ENCODE results near the gene UBAC1. TPM values are rescaled to one million over a fixed set of nuclear protein-coding genes. Genes with fewer than 3 reads are reported as not detected.

Gene UBAC1
- total and polyA plus RNA-seq, 4 donors, result 16.2 to 115 (median 16.4) TPM

- Histone ChIP-seq H3K27ac (ENCODE audit: low read depth in 1 of 2, low read length in 2 of 2) (no peak overlapping the region), H3K4me3 (ENCODE audit: low read depth in 1 of 3, low read length in 3 of 3) (no peak overlapping the region), H3K4me1 (ENCODE audit: control insufficient read depth in 4 of 4, insufficient read depth in 4 of 4, low read length in 3 of 4) (peaks cover 17 to 36% (median 24%) of the 10 kb centered on the region in 4 donors), H3K9me3 (ENCODE audit: control insufficient read depth in 4 of 4, low read length in 3 of 4) (no peaks in the 10 kb centered on the region), H3K27me3 (ENCODE audit: control insufficient read depth in 4 of 4, insufficient read depth in 4 of 4, low read length in 3 of 4) (no peaks in the 10 kb centered on the region), H3K36me3 (ENCODE audit: control insufficient read depth in 4 of 4, insufficient read depth in 3 of 4, low read depth in 1 of 4, low read length in 3 of 4) (no peaks in the 10 kb centered on the region), H3K9ac (ENCODE audit: low read depth in 1 of 2, low read length in 2 of 2) (no peak overlapping the region)
- WGBS, result 80% methylated on average over 34 of the region's 34 CpGs
- no peak for DNase-seq (ENCODE audit: low spot score)
- TF ChIP-seq ATF3 (IDR thresholded peaks at IDR 0.05), result no peak
- TF ChIP-seq JUND (IDR thresholded peaks at IDR 0.05), result no peak
- no peak for TF ChIP-seq HNF4G (IDR thresholded peaks at IDR 0.05)
- no peak for TF ChIP-seq YY1 (IDR thresholded peaks at IDR 0.05)
- TF ChIP-seq, protein P1, sequence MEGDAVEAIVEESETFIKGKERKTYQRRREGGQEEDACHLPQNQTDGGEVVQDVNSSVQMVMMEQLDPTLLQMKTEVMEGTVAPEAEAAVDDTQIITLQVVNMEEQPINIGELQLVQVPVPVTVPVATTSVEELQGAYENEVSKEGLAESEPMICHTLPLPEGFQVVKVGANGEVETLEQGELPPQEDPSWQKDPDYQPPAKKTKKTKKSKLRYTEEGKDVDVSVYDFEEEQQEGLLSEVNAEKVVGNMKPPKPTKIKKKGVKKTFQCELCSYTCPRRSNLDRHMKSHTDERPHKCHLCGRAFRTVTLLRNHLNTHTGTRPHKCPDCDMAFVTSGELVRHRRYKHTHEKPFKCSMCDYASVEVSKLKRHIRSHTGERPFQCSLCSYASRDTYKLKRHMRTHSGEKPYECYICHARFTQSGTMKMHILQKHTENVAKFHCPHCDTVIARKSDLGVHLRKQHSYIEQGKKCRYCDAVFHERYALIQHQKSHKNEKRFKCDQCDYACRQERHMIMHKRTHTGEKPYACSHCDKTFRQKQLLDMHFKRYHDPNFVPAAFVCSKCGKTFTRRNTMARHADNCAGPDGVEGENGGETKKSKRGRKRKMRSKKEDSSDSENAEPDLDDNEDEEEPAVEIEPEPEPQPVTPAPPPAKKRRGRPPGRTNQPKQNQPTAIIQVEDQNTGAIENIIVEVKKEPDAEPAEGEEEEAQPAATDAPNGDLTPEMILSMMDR (IDR thresholded peaks at IDR 0.05; ENCODE audit: low read depth, low read length, missing input control), result no peak
- no peak for TF ChIP-seq ZBTB33 (IDR thresholded peaks at IDR 0.05)
- TF ChIP-seq RAD21 (IDR thresholded peaks at IDR 0.05), result no peak
- no peak for TF ChIP-seq HNF4A (conservative IDR thresholded peaks at IDR 0.05)
- no peak for TF ChIP-seq FOXA2 (IDR thresholded peaks at IDR 0.05)
- no peak for TF ChIP-seq EGR1 (IDR thresholded peaks at IDR 0.05; ENCODE audit: low read depth in 2 of 2)
- no peak for TF ChIP-seq SP1 (IDR thresholded peaks at IDR 0.05)
- TF ChIP-seq TAF1 (conservative IDR thresholded peaks at IDR 0.05), result no peak
- no peak for TF ChIP-seq REST (IDR thresholded peaks at IDR 0.05)
Observed at GRCh38 chr9:135997090-135998015, 36.2 kb upstream of the UBAC1 start.

DNA sequence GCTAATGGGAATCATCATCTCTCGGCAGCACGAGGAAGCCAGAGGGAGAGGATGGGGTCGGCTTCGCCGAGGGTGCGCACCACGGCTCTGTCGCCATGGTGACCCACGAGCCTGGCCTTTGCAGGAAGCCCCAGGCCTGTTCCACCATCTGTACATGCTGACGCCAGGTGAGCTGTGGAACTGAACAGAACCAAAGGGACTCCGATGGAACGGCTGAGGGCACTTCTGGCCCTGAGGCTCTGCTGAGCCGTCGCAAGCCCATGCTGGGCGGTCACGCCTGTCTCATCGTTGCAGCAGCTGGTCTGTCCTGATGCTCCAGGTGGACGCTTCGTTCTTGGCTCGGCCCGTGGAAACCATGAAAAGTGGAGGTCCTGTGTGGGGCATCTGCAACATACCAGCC lies 34.6 kb upstream of the UBAC1 start:
- 98% methylated on average over 21 of the region's 21 CpGs for WGBS
- Histone ChIP-seq H3K27ac (ENCODE audit: low read depth in 1 of 2, low read length in 2 of 2) (peak overlapping the region in 1 of 2 donors; percentile 3), H3K4me3 (ENCODE audit: low read depth in 1 of 3, low read length in 3 of 3) (no peak overlapping the region), H3K9ac (ENCODE audit: low read depth in 1 of 2, low read length in 2 of 2) (no peak overlapping the region), H3K4me1 (ENCODE audit: control insufficient read depth in 4 of 4, insufficient read depth in 4 of 4, low read length in 3 of 4) (peaks cover 19 to 47% (median 31%) of the 10 kb centered on the region in 4 donors), H3K9me3 (ENCODE audit: control insufficient read depth in 4 of 4, low read length in 3 of 4) (no peaks in the 10 kb centered on the region), H3K27me3 (ENCODE audit: control insufficient read depth in 4 of 4, insufficient read depth in 4 of 4, low read length in 3 of 4) (no peaks in the 10 kb centered on the region), H3K36me3 (ENCODE audit: control insufficient read depth in 4 of 4, insufficient read depth in 3 of 4, low read depth in 1 of 4, low read length in 3 of 4) (no peaks in the 10 kb centered on the region)
- no peak for DNase-seq (ENCODE audit: low spot score)
- TF ChIP-seq YY1 (IDR thresholded peaks at IDR 0.05), result no peak
- TF ChIP-seq GABPA (IDR thresholded peaks at IDR 0.05 in 1 of 2, conservative IDR thresholded peaks at IDR 0.05 in 1 of 2), result no peak
- no peak for TF ChIP-seq EGR1 (IDR thresholded peaks at IDR 0.05; ENCODE audit: low read depth in 2 of 2)
- TF ChIP-seq HNF4A (conservative IDR thresholded peaks at IDR 0.05), result no peak
- no peak for TF ChIP-seq SP1 (IDR thresholded peaks at IDR 0.05)
- no peak for TF ChIP-seq JUND (IDR thresholded peaks at IDR 0.05)
- no peak for TF ChIP-seq NR2F2 (IDR thresholded peaks at IDR 0.05)
- no peak for TF ChIP-seq FOXA1 (IDR thresholded peaks at IDR 0.05)
- TF ChIP-seq HNF4G (IDR thresholded peaks at IDR 0.05), result no peak
- no peak for TF ChIP-seq RXRA (IDR thresholded peaks at IDR 0.05)
- no peak for TF ChIP-seq ZBTB33 (IDR thresholded peaks at IDR 0.05)
- TF ChIP-seq FOXA2 (IDR thresholded peaks at IDR 0.05), result no peak
- no peak for TF ChIP-seq REST (IDR thresholded peaks at IDR 0.05)

Measured in liver (tissue), 9 donors.